Stimulated activated naive CD8-positive, alpha-beta T cell treated with anti-CD3 and anti-CD28 coated beads, Interleukin-15, amount 100 ng/mL, for 72 hours (primary cell): ENCODE data around the gene DUSP15.
A peak's percentile ranks its signal among the peaks of the same experiment; 100 is the strongest.

ENCODE experiments used
- ATAC-seq: fragments of 150-1000 bp; cut with Tn5 transposase; 2 replicates; pipeline ENCODE4 v1.10.0; 2021; ENCODE audit warnings: mild to moderate bottlenecking, moderate library complexity
- DNase-seq, 2 donors: peaks; one replicate each; pipeline ENCODE4 v3.0.0; 2021 to 2022
- H3K27ac Mint-ChIP-seq, 2 donors: one replicate each; pipeline ENCODE4 v1.8.0; 2022; ENCODE audit warnings: mild to moderate bottlenecking in 2 of 2, mixed read lengths in 2 of 2, moderate library complexity in 2 of 2
- H3K27me3 Mint-ChIP-seq: one replicate; pipeline ENCODE4 v1.8.0; 2022; ENCODE audit warnings: mixed read lengths
- H3K4me1 Mint-ChIP-seq: one replicate; pipeline ENCODE4 v1.8.0; 2022; ENCODE audit warnings: mild to moderate bottlenecking, mixed read lengths
- H3K4me3 Mint-ChIP-seq, 2 donors: one replicate each; pipeline ENCODE4 v1.8.0; 2022; ENCODE audit warnings: mild to moderate bottlenecking in 2 of 2, mixed read lengths in 2 of 2, moderate library complexity in 1 of 2
- H3K9me3 Mint-ChIP-seq, 2 donors: one replicate each; pipeline ENCODE4 v1.8.0; 2022; ENCODE audit warnings: mixed read lengths in 2 of 2

The DUSP15 gene

DNA sequence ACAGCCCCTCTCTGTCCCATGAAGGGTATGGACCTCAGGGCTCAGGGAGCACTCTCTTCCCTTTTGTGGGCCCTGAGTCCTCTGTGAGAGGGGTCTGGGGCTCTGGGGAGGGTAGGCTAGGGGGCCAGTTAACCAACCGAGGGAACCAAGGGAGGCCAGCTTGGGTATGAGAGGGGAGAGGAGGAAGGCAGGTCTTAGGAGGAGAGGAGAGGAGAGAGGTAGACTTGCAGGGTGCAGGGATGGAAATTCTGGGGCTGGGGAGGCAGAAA, 720 bp downstream of the DUSP15 start:
- H3K4me3 Mint-ChIP-seq, result peak overlapping the region; percentile 81 to 83
- ATAC-seq, result no peak
- no peak for DNase-seq
- peak overlapping the region in 1 of 2 donors; percentile 83 for H3K27ac Mint-ChIP-seq
- peaks cover 18% of the 10 kb centered on the region for H3K4me1 Mint-ChIP-seq
- H3K27me3 Mint-ChIP-seq, result peaks cover 56% of the 10 kb centered on the region
- no peaks in the 10 kb centered on the region for H3K9me3 Mint-ChIP-seq

DNA sequence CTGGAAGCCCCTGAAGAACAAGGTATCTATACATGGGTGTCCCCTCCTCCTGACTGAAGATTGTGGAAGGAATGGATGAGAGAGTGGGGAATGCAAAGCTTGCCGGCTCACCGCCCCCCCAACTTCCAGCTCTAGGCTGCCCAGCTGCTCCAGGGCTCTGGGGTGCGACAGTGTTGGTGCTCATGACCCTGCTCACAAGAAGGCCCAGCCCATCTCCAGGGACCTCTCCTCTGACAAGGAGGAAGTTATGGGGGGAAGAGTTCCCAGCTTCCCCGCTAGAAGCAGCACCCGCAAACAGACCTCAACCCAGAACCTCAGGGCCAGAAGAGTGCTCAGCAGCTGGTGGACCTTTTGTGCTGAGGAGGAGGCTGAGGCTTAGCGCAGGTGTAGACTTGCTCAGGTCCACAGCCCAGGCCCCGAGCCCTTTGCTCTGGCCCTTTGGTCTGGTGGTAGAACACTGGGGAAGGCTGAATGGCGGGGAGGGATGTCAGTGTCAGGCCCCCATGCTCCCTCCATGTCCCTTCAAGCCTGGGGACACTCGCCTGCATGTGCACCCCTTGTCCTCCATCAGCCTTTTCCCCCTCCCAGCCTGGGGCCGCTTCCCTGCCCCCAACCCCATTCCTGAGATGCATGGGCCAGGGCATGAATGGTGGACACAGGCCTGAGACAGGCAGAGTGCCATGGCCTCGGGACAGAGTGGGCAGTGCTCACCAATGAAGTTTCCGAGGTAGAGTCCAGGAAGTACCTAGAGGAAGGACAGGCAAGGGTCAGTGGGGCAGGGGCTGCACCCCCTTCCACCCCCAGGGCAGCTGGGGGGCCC, 1.3 kb downstream of the DUSP15 start:
- ATAC-seq (no peak), DNase-seq (no peak)
- Mint-ChIP-seq H3K27me3 (peaks cover 56% of the 10 kb centered on the region), H3K4me1 (peaks cover 18% of the 10 kb centered on the region), H3K27ac (no peak overlapping the region), H3K4me3 (peak overlapping the region; percentile 81 to 83), H3K9me3 (no peaks in the 10 kb centered on the region)

DNA sequence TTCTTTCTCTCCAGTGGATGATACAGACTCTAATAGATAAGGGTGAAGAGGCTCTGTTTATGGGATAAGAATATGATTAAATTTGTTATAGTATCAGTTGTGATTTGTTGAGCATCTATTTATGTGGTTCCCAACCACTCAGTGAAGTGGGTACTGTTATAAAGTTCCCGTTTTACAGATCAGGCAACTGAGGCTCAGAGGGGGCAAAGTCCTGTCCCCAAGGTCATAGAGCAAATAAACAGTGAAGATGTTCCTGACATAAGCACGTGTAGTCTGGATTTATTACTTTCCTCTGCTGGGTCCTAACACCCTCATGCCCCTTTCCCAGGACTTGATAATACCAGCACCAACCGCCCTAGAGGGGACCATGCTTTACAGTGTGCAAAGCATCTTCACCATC, 4.1 kb downstream of the DUSP15 start:
- no peaks in the 10 kb centered on the region for H3K9me3 Mint-ChIP-seq
- DNase-seq (no peak), ATAC-seq (no peak)
- H3K4me1 Mint-ChIP-seq, result peaks cover 16% of the 10 kb centered on the region
- H3K4me3 Mint-ChIP-seq, result no peak overlapping the region
- H3K27me3 Mint-ChIP-seq, result peaks cover 48% of the 10 kb centered on the region
- no peak overlapping the region for H3K27ac Mint-ChIP-seq

DNA sequence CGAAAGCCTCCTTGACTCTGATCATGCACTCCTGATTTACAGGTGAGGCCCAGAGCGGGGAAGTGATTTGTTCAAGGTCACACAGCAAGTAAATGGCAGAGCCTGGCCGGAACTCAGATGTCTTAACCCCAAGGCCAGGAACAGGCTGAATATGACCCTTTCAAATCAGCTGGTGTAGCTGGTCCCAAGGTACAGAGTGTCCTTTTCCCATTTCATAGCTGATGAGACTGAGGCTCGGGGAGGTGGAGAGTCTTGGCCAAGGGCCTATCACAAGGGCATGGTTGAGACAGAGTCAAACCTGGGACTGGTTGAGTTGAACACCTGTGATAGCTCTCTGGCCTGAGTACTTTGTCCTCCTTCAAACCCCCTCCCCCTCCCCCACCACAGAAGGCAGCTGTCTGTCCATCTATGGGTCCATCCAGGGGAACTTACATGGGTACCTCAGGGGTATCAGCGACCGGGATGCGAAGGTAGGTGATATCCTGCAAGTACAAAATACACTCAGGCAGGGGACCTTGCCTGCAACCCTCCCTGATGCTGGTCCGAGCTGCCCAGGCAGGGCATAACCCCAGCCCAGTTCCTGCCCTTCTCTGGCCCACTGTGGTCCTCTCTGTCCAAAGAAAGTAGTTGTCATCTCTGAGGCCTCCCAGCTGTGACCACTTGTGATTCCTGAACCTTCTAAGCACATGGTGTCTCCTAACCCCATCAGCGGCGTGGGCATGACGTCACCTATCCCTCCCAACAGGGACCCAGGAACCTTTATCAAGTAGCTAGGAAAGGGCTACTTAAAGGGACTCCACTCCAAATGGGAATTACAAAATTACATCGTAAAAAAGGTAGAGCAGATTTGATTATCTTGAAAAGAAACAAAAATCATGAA, 5.6 kb downstream of the DUSP15 start:
- DNase-seq (no peak), ATAC-seq (no peak)
- peaks cover 45% of the 10 kb centered on the region for H3K27me3 Mint-ChIP-seq
- H3K9me3 Mint-ChIP-seq, result no peaks in the 10 kb centered on the region
- no peak overlapping the region for H3K27ac Mint-ChIP-seq
- peaks cover 12% of the 10 kb centered on the region for H3K4me1 Mint-ChIP-seq
- H3K4me3 Mint-ChIP-seq, result no peak overlapping the region

DNA sequence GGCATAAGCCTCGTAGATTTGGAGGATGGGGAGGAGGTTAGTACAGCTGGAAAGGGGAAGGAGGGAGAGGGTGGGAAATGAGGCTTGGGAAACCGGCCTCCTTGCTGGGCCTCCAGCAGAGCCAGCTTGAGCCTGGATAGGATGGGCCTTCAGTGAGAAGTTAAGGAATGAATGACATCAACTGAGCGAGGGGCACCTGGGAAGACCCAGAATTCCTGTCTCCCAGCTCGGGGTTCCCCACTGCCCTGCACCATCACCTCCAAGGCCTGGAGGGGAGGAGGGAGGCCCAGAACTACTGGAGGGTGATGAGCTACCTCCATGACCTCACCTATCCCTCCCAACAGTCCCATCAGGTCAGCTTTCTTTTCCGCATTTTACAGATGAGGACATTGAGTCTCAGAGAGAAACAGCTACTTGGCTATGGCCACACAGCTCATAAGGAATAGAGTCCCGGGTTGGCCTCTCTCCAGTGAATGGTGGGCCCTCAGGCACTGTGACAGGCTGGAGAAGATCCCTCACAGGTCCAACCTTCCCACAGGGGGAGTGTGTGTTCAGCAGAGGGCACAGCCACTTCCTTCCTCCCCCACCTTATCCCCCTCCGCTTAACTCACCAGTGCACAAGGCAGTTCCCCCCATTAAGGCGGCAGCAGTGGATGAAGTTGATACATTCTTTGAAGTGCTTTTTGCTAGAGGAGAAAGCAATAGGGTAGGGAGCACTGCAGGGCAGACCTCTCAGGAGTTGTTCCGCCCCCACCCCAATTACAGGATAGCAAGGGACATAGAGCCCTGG, 6.8 kb downstream of the DUSP15 start:
- Mint-ChIP-seq H3K4me1 (peaks cover 7% of the 10 kb centered on the region), H3K27me3 (peaks cover 43% of the 10 kb centered on the region), H3K27ac (no peak overlapping the region), H3K9me3 (no peaks in the 10 kb centered on the region), H3K4me3 (no peak overlapping the region)
- DNase-seq (no peak), ATAC-seq (no peak)

DNA sequence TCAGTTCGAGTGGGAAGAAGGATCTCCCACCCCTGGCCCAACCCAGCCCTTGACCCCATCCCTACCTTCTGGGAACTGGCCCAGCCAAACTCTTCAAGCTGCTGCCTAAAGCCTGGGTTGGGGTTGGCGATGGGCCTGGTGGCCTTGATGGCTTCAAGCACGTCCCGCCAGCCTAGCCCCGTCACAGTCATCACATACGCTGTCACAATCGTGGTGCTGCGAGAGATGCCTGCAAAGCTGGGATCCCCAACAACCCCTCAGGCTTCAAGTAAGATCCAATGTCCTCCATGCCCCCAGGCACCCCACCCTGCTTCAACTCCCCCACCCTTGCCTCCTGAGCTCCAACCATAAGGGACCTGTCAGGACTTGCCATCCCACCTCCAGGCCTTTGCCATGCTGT, 7.8 kb downstream of the DUSP15 start:
- H3K27me3 Mint-ChIP-seq, result peaks cover 38% of the 10 kb centered on the region
- H3K4me3 Mint-ChIP-seq, result no peak overlapping the region
- no peaks in the 10 kb centered on the region for H3K9me3 Mint-ChIP-seq
- H3K27ac Mint-ChIP-seq, result no peak overlapping the region
- ATAC-seq (no peak), DNase-seq (no peak)
- peaks cover 7% of the 10 kb centered on the region for H3K4me1 Mint-ChIP-seq

DNA sequence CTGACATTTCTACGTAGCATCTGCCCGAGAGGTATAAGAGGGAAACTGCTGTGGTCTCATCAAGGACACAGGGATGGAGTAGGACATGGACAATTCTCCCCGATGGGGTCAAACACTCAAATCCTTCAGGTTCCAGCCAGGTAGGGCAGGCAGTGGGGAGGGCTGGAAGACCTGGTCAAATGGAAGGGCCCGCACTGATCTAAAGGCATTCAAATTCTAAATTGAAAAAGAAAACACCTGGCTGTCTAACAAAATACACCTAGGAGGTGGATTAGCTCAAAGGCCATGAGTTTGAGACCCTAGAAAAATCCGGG, 8.2 kb downstream of the DUSP15 start:
- Mint-ChIP-seq H3K4me1 (peaks cover 7% of the 10 kb centered on the region), H3K4me3 (peak overlapping the region; percentile 61 to 72), H3K9me3 (no peaks in the 10 kb centered on the region), H3K27ac (no peak overlapping the region), H3K27me3 (peaks cover 38% of the 10 kb centered on the region)
- ATAC-seq, result no peak
- DNase-seq, result no peak

DNA sequence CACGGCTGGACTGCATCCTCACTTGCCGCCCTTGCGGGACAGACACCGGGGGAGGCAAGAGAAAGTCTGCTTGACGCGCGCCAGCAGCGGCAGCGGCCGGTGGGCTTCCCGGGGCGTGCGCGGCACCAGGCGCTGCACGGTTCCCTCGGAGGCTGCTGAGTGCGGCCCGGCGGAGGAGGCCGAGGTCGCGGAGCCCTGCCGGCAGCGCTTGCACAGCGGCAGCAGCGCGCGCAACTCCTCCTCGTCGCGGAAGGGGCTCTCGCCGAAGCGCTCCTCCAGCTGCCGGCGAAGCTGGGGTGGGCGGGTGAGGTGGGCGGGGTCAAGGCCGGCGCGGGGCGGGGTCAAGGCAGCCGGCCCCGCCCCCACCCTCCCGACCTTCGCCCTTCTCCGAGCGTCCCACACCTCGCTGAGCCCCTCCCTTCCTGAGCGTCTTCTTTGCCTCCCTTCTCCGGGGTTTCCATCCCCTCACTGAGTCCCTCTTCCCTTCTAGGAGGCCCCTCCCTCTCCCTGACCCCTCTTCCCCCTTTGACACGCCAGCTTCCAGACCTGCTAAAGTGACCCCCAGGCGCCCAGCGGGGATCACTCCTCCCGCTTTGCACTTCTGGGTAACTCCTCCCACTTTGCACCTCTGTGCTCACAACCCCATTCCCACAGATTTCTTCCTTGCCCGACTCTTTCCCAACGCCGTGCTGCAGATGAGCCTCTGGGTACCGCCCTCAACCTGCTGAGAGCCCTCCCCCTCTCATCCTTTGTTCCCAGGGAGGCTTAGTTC, 8.8 kb downstream of the DUSP15 start:
- Mint-ChIP-seq H3K27ac (no peak overlapping the region), H3K9me3 (no peaks in the 10 kb centered on the region), H3K4me1 (peaks cover 7% of the 10 kb centered on the region), H3K4me3 (peak overlapping the region; percentile 61 to 72), H3K27me3 (peaks cover 34% of the 10 kb centered on the region)
- DNase-seq, result peak; percentile 67 to 68
- ATAC-seq, result peak; percentile 87

DNA sequence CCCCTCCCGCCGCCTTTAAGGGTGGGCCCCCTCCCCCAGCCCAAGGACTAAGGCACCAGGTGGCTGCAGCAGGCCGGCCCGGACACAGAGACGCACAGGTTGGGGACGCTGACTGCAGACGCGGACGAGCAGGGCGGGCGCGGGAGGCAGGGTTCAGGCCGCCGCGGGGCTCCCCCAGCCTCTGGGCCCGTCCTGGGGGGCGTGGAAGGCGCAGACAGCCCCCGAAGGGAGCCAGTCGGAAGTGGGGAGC, 9.3 kb downstream of the DUSP15 start:
- Mint-ChIP-seq H3K9me3 (no peaks in the 10 kb centered on the region), H3K4me1 (peaks cover 7% of the 10 kb centered on the region), H3K4me3 (peak overlapping the region; percentile 16 to 37), H3K27ac (no peak overlapping the region), H3K27me3 (peaks cover 31% of the 10 kb centered on the region)
- ATAC-seq, result peak; percentile 50
- no peak for DNase-seq

DNA sequence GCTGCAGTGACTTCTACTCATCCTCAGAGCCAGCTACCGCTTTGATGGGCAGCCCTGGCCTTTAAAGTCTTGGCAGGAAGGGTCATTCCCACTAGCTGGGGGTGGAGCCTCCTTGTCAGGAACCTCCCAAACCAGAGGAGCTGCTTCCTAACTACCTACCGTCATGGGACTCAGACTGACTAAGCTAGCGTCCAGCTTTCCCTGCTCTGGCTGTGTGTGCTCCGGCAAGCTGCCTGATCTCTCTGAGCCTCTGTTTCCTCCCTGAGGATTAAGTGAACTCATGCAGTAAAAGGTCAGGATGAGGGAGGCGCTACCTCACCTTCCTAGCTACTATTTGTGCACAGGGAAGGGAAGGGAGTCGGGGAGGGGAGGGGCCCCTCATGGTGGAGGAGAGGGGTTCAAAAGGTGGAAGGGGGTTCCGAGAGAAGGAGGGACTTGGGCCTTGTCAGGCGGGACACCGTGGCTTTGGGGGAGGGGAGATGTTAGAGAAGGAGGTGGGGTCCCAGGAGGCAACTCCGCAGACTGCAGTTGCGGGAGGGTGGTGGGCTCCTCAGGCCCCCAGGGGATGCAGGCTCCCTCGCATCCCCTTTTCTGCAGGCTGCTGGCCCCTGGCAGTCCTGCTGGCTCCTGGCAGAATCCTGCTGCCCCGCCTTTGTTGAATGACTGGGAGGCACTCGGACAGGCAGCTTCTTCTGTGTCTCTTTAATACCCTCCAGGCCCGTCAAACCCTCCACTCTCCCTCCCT, 9.8 kb downstream of the DUSP15 start:
- no peaks in the 10 kb centered on the region for H3K9me3 Mint-ChIP-seq
- no peak overlapping the region for H3K27ac Mint-ChIP-seq
- ATAC-seq (no peak), DNase-seq (no peak)
- H3K4me1 Mint-ChIP-seq, result peaks cover 7% of the 10 kb centered on the region
- H3K4me3 Mint-ChIP-seq, result peak overlapping the region; percentile 16 to 37
- peaks cover 31% of the 10 kb centered on the region for H3K27me3 Mint-ChIP-seq

DNA sequence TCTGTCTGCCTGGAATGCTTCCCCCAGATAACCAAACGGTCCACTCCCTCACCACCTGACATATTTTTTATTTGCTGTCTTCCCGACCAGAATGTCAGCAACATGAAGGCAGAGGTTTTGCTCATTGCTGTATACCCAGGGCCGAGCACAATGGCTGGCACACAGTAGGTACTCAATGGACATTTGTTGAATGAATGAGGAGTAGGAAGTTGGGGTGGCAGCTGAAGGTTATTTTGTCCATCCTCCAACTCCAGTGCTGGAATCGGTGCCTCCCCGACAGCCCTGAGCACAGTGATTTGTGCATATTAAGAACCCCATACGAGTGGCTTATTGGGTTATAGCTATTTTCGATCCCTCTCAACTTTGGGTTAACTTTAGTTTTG, 10.3 kb downstream of the DUSP15 start:
- Mint-ChIP-seq H3K27me3 (peaks cover 31% of the 10 kb centered on the region), H3K4me3 (no peak overlapping the region), H3K4me1 (peaks cover 7% of the 10 kb centered on the region), H3K27ac (no peak overlapping the region), H3K9me3 (no peaks in the 10 kb centered on the region)
- ATAC-seq, result no peak
- DNase-seq, result no peak

DNA sequence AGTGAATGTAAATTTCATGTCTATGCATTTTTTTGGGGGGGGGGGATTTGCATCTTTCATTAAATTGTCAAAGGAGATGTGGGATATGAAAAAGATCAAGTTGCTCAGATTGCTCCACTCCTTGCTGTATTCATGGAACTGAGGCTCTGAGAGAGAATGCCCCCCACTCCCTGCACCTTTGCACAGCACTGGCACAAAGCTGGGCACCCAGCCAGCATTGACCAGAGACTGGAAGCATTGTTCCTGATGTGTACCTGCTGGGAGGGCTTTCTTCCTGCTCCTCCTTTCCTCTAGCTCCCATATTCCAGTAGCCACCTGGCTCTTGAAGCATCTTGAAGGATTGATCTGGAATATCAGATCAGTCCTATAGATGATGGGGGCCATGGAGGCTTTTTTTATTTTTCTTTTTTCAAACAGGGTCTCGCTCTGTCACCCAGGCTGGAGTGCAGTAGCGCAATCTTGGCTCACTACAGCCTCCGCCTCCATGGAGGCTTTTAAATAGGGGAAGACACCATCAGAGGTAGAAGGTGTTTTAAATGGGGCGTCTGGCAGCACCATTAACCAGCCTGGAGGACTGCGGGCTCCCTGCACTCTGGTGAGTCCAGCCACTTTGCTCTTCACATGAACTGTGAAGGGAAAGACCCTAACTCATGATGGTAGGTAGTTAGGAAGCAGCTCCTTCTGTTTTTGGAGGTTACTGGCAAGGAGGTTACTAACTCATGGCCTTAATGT, 10.9 kb downstream of the DUSP15 start:
- Mint-ChIP-seq H3K4me3 (no peak overlapping the region), H3K27me3 (peaks cover 31% of the 10 kb centered on the region), H3K27ac (no peak overlapping the region), H3K4me1 (peaks cover 7% of the 10 kb centered on the region), H3K9me3 (no peaks in the 10 kb centered on the region)
- ATAC-seq (no peak), DNase-seq (no peak)

DNA sequence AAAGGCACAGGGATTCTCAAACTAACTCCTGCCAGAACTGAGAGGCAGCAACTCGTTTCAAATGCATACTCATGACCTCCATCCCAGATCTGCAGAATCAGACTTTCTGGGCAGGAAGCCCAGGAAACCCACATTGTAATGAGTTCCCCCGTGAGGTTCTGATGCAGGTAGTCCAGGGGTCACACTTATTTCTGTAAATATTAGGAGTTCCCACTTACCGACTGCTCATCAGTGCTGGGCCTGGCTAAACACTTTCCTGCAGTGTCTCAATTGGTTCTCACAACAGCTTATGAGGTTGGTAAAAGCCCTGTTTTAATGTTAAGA, 11.6 kb downstream of the DUSP15 start:
- DNase-seq (no peak), ATAC-seq (no peak)
- Mint-ChIP-seq H3K4me3 (no peak overlapping the region), H3K27ac (no peak overlapping the region), H3K27me3 (peaks cover 31% of the 10 kb centered on the region), H3K9me3 (no peaks in the 10 kb centered on the region), H3K4me1 (peaks cover 7% of the 10 kb centered on the region)

DNA sequence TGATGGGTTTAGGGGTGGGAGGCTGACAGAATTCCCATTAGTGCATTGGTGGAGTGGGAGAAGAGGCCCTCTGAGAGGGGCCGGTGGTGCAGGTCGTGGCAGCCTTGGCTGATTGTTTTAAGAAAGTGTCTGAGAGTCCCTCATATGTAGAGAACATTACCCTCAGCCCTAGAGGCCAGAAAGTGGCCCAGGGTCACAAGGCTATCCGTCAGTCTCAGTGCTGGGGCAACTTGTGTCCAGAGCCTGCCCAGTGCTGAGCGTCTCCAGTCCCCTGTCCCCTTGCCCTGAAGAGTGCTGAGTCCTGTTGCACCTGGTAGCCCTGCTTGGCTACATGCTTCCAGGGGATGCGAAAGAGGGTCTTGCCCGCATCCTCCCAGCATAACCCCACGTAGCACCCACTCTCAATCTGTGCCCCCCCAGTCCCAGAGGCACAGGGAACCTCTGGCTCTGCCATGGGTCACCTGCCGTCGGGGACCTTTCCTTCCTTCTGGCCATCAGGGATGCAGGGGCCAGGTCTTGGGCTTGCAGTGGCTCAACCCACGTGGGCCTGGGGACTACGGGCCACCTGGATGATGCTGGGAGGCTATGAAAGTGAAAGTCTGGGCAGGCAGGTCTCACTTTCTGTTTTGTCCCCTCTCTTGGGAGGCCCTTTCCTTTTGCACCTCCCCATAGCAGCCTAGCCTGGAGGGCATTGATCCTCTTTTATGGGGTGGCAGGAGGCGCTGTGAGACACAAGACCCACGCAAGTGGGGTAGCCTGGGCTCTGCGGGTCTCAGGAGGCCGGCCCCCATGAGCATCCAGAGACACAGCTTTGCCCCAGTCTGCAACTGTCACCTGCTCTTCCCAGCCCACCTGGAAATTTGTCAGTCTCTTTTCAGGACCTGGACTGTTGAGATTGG, 12.2 kb downstream of the DUSP15 start:
- Mint-ChIP-seq H3K9me3 (no peaks in the 10 kb centered on the region), H3K27ac (no peak overlapping the region), H3K27me3 (peaks cover 31% of the 10 kb centered on the region), H3K4me1 (peaks cover 7% of the 10 kb centered on the region), H3K4me3 (no peak overlapping the region)
- ATAC-seq (peak; percentile 43), DNase-seq (no peak)
